A673 (cell line): ENCODE data around the gene TERT. TPM values are rescaled to one million over a fixed set of nuclear protein-coding genes. Genes with fewer than 3 reads are reported as not detected.

Experiments used
- BruUV-seq: library from RNA; stranded (reverse); fragments of 400-500 nt; replicated peaks from 2 replicates; lab custom pipeline; 2021; lab: Mats Ljungman, UMichigan
- CTCF ChIA-PET: fragments of 300-600 bp; sonication (Branson Sonifier 250); formaldehyde crosslinking; loops from one replicate; lab custom pipeline; 2022; ENCODE audit warnings: antibody characterized with exemption; lab: Charles Lee
- POLR2A ChIA-PET: fragments of 300-600 bp; sonication (Branson Sonifier 250); formaldehyde crosslinking; loops from one replicate; lab custom pipeline; 2022; ENCODE audit warnings: antibody characterized with exemption; ENCODE audit not compliant: low non-redundant PET; lab: Charles Lee
- DNase-seq: peaks from one replicate; pipeline ENCODE4 v3.0.0-alpha.2; 2015; ENCODE audit warnings: low spot score
- H3K27ac ChIP-seq: fragments of 200-600 bp; sonication (generic); 2 replicates; pipeline ENCODE4 v1.5.1; 2016; ENCODE audit warnings: mixed run types, low read depth, mild to moderate bottlenecking, mixed read lengths, antibody characterized with exemption, low read length; ENCODE audit not compliant: poor library complexity, severe bottlenecking
- H3K27me3 ChIP-seq: fragments of 200-600 bp; sonication (generic); replicated peaks from 2 replicates; pipeline ENCODE4 v1.6.1; 2017; ENCODE audit warnings: mixed run types, low read depth, mild to moderate bottlenecking, mixed read lengths, antibody characterized with exemption, low read length; ENCODE audit not compliant: insufficient read depth, poor library complexity
- H3K36me3 ChIP-seq: fragments of 200-600 bp; sonication (generic); 2 replicates; pipeline ENCODE4 v1.6.1; 2016; ENCODE audit warnings: mixed run types, mild to moderate bottlenecking, mixed read lengths, antibody characterized with exemption, low read length; ENCODE audit not compliant: insufficient read depth, poor library complexity, severe bottlenecking
- H3K4me1 ChIP-seq: fragments of 200-600 bp; sonication (generic); 2 replicates; pipeline ENCODE4 v1.6.1; 2017; ENCODE audit warnings: mixed run types, mild to moderate bottlenecking, mixed read lengths, antibody characterized with exemption, low read length; ENCODE audit not compliant: insufficient read depth, poor library complexity, severe bottlenecking
- H3K4me3 ChIP-seq: fragments of 200-600 bp; sonication (generic); 2 replicates; pipeline ENCODE4 v1.5.1; 2016; ENCODE audit warnings: low read depth, mixed run types, mild to moderate bottlenecking, mixed read lengths, low read length; ENCODE audit not compliant: poor library complexity, severe bottlenecking
- H3K9me3 ChIP-seq: fragments of 200-600 bp; sonication (generic); 2 replicates; pipeline ENCODE4 v1.6.1; 2016; ENCODE audit warnings: mixed run types, low read depth, mild to moderate bottlenecking, mixed read lengths, antibody characterized with exemption, low read length; ENCODE audit not compliant: poor library complexity, severe bottlenecking
- EZH2 ChIP-seq: fragments of 200-600 bp; sonication (generic); IDR thresholded peaks from 2 replicates; pipeline ENCODE4 v1.6.1; 2017; ENCODE audit warnings: borderline replicate concordance, low read depth, mild to moderate bottlenecking, mixed read lengths, antibody characterized with exemption, low read length; ENCODE audit not compliant: poor library complexity, severe bottlenecking
- intact Hi-C: fragments of 100-400 bp; cut with micrococcal nuclease; formaldehyde crosslinking; loops from one replicate; pipeline ENCODE4 v1.10.0; 2022; ENCODE audit not compliant: unreplicated experiment
- total RNA-seq: library from RNA; stranded (reverse); gene quantifications from 2 replicates; pipeline ENCODE4 v1.2.3, GENCODE V29; 2021
- TF ChIP-seq, protein P1 (sequence below): fragments of 300-800, 200-600 bp; sonication (generic); conservative IDR thresholded peaks from 2 replicates; pipeline ENCODE4 v1.5.1; 2017; ENCODE audit warnings: low read depth, mild to moderate bottlenecking, antibody characterized with exemption, low read length, moderate library complexity, mixed read lengths

Gene TERT
- total RNA-seq, 1 experiment from 2014 or later, result 14.2 TPM

DNA sequence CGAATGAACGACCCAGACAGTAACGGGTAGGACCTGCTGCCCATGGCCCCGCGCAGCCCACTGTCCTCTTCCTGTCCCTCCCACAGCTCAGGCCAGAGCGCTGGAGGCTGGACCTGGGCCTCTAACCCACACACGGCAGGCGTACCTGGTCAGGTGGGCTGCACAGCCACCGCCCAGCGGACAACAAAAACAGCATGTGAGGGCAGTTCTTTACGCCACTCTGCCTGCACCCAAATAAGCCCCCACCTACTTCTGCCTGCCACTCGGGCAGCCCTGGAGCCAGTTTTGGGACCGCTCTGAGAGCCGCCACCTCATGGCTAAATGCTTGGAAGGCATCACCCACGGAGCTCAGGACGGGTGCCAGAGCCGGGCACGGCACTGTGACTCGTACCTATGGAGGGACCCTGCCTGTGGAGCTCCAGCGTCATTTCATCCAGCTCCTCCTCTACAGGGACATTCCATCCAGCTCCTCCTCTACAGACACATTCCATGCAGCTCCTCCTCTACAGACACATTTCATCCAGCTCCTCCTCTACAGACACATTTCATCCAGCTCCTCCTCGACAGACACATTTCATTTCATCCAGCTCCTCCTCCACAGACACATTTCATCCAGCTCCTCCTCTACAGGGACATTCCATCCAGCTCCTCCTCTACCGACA lies 31.1 kb upstream of the TERT start:
- Histone ChIP-seq H3K36me3 (peaks cover 43% of the 10 kb centered on the region), H3K27ac (peak overlapping the region; percentile 73), H3K9me3 (no peaks in the 10 kb centered on the region), H3K4me1 (peaks cover 7% of the 10 kb centered on the region), H3K4me3 (no peak overlapping the region), H3K27me3 (no peaks in the 10 kb centered on the region)
- ChIA-PET CTCF (no interaction called here), POLR2A (no interaction called here)
- intact Hi-C loops, result no loop called here
- TF ChIP-seq EZH2, result no peak
- TF ChIP-seq, protein P1, sequence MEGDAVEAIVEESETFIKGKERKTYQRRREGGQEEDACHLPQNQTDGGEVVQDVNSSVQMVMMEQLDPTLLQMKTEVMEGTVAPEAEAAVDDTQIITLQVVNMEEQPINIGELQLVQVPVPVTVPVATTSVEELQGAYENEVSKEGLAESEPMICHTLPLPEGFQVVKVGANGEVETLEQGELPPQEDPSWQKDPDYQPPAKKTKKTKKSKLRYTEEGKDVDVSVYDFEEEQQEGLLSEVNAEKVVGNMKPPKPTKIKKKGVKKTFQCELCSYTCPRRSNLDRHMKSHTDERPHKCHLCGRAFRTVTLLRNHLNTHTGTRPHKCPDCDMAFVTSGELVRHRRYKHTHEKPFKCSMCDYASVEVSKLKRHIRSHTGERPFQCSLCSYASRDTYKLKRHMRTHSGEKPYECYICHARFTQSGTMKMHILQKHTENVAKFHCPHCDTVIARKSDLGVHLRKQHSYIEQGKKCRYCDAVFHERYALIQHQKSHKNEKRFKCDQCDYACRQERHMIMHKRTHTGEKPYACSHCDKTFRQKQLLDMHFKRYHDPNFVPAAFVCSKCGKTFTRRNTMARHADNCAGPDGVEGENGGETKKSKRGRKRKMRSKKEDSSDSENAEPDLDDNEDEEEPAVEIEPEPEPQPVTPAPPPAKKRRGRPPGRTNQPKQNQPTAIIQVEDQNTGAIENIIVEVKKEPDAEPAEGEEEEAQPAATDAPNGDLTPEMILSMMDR, result no peak
- DNase-seq, result peak; percentile 41
- BruUV-seq, result no TSS peak

- intact Hi-C loops, result no loop called here
- TF ChIP-seq EZH2, result no peak
- TF ChIP-seq, protein P1, result no peak
- DNase-seq, result no peak
- H3K27ac ChIP-seq, result no peak overlapping the region
- no peaks in the 10 kb centered on the region for H3K9me3 ChIP-seq
- no peak overlapping the region for H3K4me3 ChIP-seq
- BruUV-seq, result no TSS peak
- peaks cover 7% of the 10 kb centered on the region for H3K4me1 ChIP-seq
- H3K36me3 ChIP-seq, result peaks cover 44% of the 10 kb centered on the region
- ChIA-PET POLR2A (no interaction called here), CTCF (no interaction called here)
- no peaks in the 10 kb centered on the region for H3K27me3 ChIP-seq
Observed at GRCh38 chr5:1325191-1325741, 30.4 kb upstream of the TERT start.

DNA sequence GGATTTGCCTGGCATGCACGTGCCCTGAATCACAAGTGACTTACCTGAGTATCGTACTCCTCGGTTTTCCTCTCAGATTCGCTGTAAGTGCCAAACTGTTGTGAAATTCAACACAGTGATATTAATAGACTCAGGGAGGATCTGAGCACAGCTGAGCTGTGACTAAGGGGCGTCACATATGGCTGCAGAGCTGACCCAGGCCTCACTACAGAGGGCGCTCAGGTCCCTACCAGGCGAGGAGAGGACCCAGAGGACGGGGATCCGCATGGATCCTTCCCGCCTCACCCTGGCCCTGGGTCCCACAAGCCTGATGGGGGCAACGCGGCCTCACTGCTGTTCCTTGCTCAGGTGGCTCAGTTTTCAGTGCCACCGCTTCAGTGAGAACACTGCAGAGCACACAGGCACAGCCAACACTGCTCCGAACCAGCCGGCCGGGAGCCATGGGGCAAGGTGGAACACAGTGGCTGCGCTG lies 29.9 kb upstream of the TERT start:
- Histone ChIP-seq H3K27me3 (no peaks in the 10 kb centered on the region), H3K27ac (no peak overlapping the region), H3K9me3 (no peaks in the 10 kb centered on the region), H3K4me3 (no peak overlapping the region), H3K36me3 (peaks cover 49% of the 10 kb centered on the region), H3K4me1 (peaks cover 7% of the 10 kb centered on the region)
- ChIA-PET CTCF (no interaction called here), POLR2A (no interaction called here)
- intact Hi-C loops, result no loop called here
- TF ChIP-seq, protein P1, result no peak
- no peak for TF ChIP-seq EZH2
- no peak for DNase-seq
- no TSS peak for BruUV-seq
